Ishikawa (cell line): Measurements from ENCODE around the gene VPS35L.

Source experiments
- CEBPB ChIP-seq: IDR thresholded peaks from 2 replicates; pipeline ENCODE4 v1.6.1; 2012
- EP300 ChIP-seq: IDR thresholded peaks from 2 replicates; pipeline ENCODE4 v1.6.1; 2012; ENCODE audit warnings: borderline replicate concordance
- FOXM1 ChIP-seq: IDR thresholded peaks from 2 replicates; pipeline ENCODE4 v1.6.1; 2012; ENCODE audit warnings: low read depth, borderline replicate concordance
- MAX ChIP-seq: IDR thresholded peaks from 2 replicates; pipeline ENCODE4 v1.6.1; 2012
- RAD21 ChIP-seq: IDR thresholded peaks from 2 replicates; pipeline ENCODE4 v1.6.1; 2012; ENCODE audit warnings: low read depth

- TF ChIP-seq MAX (peak; percentile 5; the same call in 1 of the 2 replicates), FOXM1 (no peak), RAD21 (no peak), CEBPB (no peak), EP300 (no peak; the same call in 1 of the 2 replicates)
Observed at GRCh38 chr16:19521471-19522396, 33.8 kb upstream of the VPS35L start, which contains the start of gene GDE1.
